ENCODE data around the gene ATP6V1C2. TPM values are rescaled to one million over a fixed set of nuclear protein-coding genes. Genes with fewer than 3 reads are reported as not detected.

The ATP6V1C2 gene
- total and polyA plus RNA-seq, 2 donors (not counting 3 experiments of a cell fraction or from before 2014, with no cell fraction given), result 0.03 to 0.13 TPM

DNA sequence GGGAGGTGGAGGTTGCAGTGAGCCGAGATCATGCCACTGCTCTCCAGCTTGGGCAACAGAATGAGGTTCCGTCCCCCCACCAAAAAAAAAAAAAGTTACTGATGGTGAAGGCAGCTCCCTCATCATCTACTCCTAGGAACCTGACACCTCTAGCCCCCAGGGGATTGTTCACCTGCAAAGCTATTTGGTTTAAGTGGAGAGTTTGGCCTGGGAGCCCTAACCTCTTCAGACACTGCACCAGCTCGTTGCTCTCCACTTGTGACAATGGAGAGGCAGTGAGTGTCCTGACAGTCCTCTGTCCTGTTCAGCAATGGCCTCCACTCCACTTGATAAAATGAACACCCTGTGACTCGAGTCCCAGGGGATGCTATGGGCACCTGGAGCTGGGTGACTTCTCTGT is 43.5 kb downstream of the ATP6V1C2 start:
- no peaks in the 10 kb centered on the region for H4K20me1 ChIP-seq (replicated peaks; ENCODE audit: control insufficient read depth, extremely low read depth, insufficient read depth, low read length)
- ChIA-PET POLR2A (no interaction called here), CTCF (no interaction called here)
- no peaks in the 10 kb centered on the region for H3K9me3 ChIP-seq (replicated peaks; ENCODE audit: control insufficient read depth, insufficient read depth, low read length)
- no peak overlapping the region for H3K4me3 ChIP-seq (replicated peaks in 1 of 3; ENCODE audit: insufficient read depth in 1 of 3, low read depth in 1 of 3, low read length in 3 of 3)
- H3K27ac ChIP-seq (ENCODE audit: insufficient read depth, low read depth, low read length), result no peak overlapping the region
- H3K27me3 ChIP-seq (ENCODE audit: control insufficient read depth in 2 of 2, insufficient read depth in 2 of 2, low read length in 2 of 2), result no peaks in the 10 kb centered on the region
- DNase-seq (ENCODE audit: low read depth, low spot score) (no peak), FAIRE-seq (no peak)
- no peak overlapping the region for H3K9ac ChIP-seq (replicated peaks; ENCODE audit: extremely low read depth, insufficient read depth, low read length)
- H3K4me2 ChIP-seq (ENCODE audit: insufficient read depth, low read length), result no peak overlapping the region
- H3K4me1 ChIP-seq (ENCODE audit: control insufficient read depth, extremely low read depth, insufficient read depth, low read length), result no peaks in the 10 kb centered on the region
- H3K79me2 ChIP-seq (ENCODE audit: control insufficient read depth, insufficient read depth, low read length), result no peaks in the 10 kb centered on the region
- dilution Hi-C loops (cut with MboI; ENCODE audit: extremely low pct_ligation_motif_present, low sequenced_read_pairs), result no loop called here
- H3K9me1 ChIP-seq (replicated peaks; ENCODE audit: control insufficient read depth, extremely low read depth, insufficient read depth, low read length), result no peaks in the 10 kb centered on the region
- no peak overlapping the region for H2AFZ ChIP-seq (ENCODE audit: low read depth, low read length)
- BruUV-seq (replicated peaks), result no TSS peak
- H3K36me3 ChIP-seq (ENCODE audit: control insufficient read depth in 2 of 2, extremely low read depth in 1 of 2, insufficient read depth in 2 of 2, low read length in 2 of 2), result no peaks in the 10 kb centered on the region
- intact Hi-C loops (cut with micrococcal nuclease), result no loop called here
- TF ChIP-seq POLR2A (IDR thresholded peaks at IDR 0.05; ENCODE audit: low read depth, low read length), result no peak
- TF ChIP-seq POLR2AphosphoS5 (IDR thresholded peaks at IDR 0.05; ENCODE audit: insufficient read depth, low read depth, low read length), result no peak
- TF ChIP-seq FOS (IDR thresholded peaks at IDR 0.05; ENCODE audit: borderline replicate concordance, insufficient read depth, low read length), result no peak
- TF ChIP-seq, protein P1, sequence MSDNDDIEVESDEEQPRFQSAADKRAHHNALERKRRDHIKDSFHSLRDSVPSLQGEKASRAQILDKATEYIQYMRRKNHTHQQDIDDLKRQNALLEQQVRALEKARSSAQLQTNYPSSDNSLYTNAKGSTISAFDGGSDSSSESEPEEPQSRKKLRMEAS (IDR thresholded peaks at IDR 0.05; ENCODE audit: insufficient read depth, insufficient read length), result no peak
- no peak for TF ChIP-seq EZH2 (IDR thresholded peaks at IDR 0.05; ENCODE audit: borderline replicate concordance, low read depth, low read length, severe bottlenecking)
- TF ChIP-seq, protein P2, sequence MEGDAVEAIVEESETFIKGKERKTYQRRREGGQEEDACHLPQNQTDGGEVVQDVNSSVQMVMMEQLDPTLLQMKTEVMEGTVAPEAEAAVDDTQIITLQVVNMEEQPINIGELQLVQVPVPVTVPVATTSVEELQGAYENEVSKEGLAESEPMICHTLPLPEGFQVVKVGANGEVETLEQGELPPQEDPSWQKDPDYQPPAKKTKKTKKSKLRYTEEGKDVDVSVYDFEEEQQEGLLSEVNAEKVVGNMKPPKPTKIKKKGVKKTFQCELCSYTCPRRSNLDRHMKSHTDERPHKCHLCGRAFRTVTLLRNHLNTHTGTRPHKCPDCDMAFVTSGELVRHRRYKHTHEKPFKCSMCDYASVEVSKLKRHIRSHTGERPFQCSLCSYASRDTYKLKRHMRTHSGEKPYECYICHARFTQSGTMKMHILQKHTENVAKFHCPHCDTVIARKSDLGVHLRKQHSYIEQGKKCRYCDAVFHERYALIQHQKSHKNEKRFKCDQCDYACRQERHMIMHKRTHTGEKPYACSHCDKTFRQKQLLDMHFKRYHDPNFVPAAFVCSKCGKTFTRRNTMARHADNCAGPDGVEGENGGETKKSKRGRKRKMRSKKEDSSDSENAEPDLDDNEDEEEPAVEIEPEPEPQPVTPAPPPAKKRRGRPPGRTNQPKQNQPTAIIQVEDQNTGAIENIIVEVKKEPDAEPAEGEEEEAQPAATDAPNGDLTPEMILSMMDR (IDR thresholded peaks at IDR 0.05; ENCODE audit: extremely low read depth in 1 of 2, insufficient read depth in 1 of 2, low read depth in 1 of 2, low read length in 2 of 2), result no peak
- no peak for TF ChIP-seq GATA2 (IDR thresholded peaks at IDR 0.05; ENCODE audit: insufficient read depth, insufficient read length, low read depth, low read length)
- TF ChIP-seq MYC (IDR thresholded peaks at IDR 0.05; ENCODE audit: low read depth, low read length), result no peak
- no peak for TF ChIP-seq JUN (IDR thresholded peaks at IDR 0.05; ENCODE audit: borderline replicate concordance, insufficient read depth, insufficient read length, low read depth)

Data from endothelial cell of umbilical vein (primary cell).